SW 1271 (cell line): Measurements from ENCODE around the gene MICOS13.

Source experiments
- DNase-seq, 2 experiments: peaks; one replicate each; lab custom pipeline; 2025; lab: John Stamatoyannopoulos, UW

The MICOS13 gene

GRCh38 chr19:5687360-5688198, 7.3 kb upstream of the MICOS13 start:
- no peak for DNase-seq

- DNase-seq: peak; percentile 77 to 91
These were observed 6.5 kb upstream of the MICOS13 start for GRCh38 chr19:5686647-5687359.

- no peak for DNase-seq
These were observed 6.0 kb upstream of the MICOS13 start for GRCh38 chr19:5686326-5686646.

- no peak for DNase-seq
These were observed 4.5 kb upstream of the MICOS13 start for GRCh38 chr19:5684694-5685430.

GRCh38 chr19:5683177-5683886, 3.0 kb upstream of the MICOS13 start:
- no peak for DNase-seq

- DNase-seq: no peak
These were observed 1.8 kb upstream of the MICOS13 start for GRCh38 chr19:5682107-5682482.

GRCh38 chr19:5681391-5682106, 1.2 kb upstream of the MICOS13 start:
- DNase-seq: no peak

- DNase-seq: peak in 1 of 2 experiments; percentile 68
These were observed 256 bp downstream of the MICOS13 start for GRCh38 chr19:5680084-5680436.

- no peak for DNase-seq
These were observed 830 bp downstream of the MICOS13 start for GRCh38 chr19:5679289-5680083.

GRCh38 chr19:5678071-5678718, 2.1 kb downstream of the MICOS13 start:
- DNase-seq: no peak

GRCh38 chr19:5677580-5677979, 2.7 kb downstream of the MICOS13 start:
- no peak for DNase-seq

- no peak for DNase-seq
These were observed 3.2 kb downstream of the MICOS13 start for GRCh38 chr19:5677136-5677535.

GRCh38 chr19:5676772-5677105, 3.6 kb downstream of the MICOS13 start:
- no peak for DNase-seq

- no peak for DNase-seq
These were observed 4.1 kb downstream of the MICOS13 start for GRCh38 chr19:5676105-5676771.

GRCh38 chr19:5674714-5675113, 5.6 kb downstream of the MICOS13 start:
- DNase-seq: no peak

- DNase-seq: no peak
These were observed 6.6 kb downstream of the MICOS13 start for GRCh38 chr19:5673752-5674151.

GRCh38 chr19:5672708-5673459, 7.4 kb downstream of the MICOS13 start:
- DNase-seq: no peak

- DNase-seq: no peak
These were observed 8.7 kb downstream of the MICOS13 start for GRCh38 chr19:5671600-5671999.

- DNase-seq: no peak
These were observed 11.1 kb downstream of the MICOS13 start for GRCh38 chr19:5669212-5669611.
